Parathyroid adenoma (tissue), 2 donors: ENCODE measurements around the gene AGFG2.
"Not testable (repeated sequence)": the region's sequence is repeated elsewhere in the genome, so short reads cannot be mapped to it uniquely, and the experiment has no call there.

ENCODE experiments used
- H2AFZ ChIP-seq: fragments of 300-600 bp; sonication (generic); one replicate; pipeline ENCODE4 v1.7.0; 2017; ENCODE audit warnings: antibody characterized with exemption, mild to moderate bottlenecking
- H3K27ac ChIP-seq: fragments of 300-600 bp; sonication (generic); one replicate; pipeline ENCODE4 v1.7.0; 2017
- H3K27me3 ChIP-seq: fragments of 300-600 bp; sonication (generic); one replicate; pipeline ENCODE4 v1.7.0; 2017; ENCODE audit warnings: low read length; ENCODE audit not compliant: control insufficient read depth, insufficient read depth
- H3K36me3 ChIP-seq: fragments of 300-600 bp; sonication (generic); one replicate; pipeline ENCODE4 v1.7.0; 2017; ENCODE audit warnings: low read length; ENCODE audit not compliant: control insufficient read depth, insufficient read depth
- H3K4me1 ChIP-seq: fragments of 300-600 bp; sonication (generic); one replicate; pipeline ENCODE4 v1.7.0; 2017; ENCODE audit warnings: control low read depth
- H3K4me2 ChIP-seq: fragments of 300-600 bp; sonication (generic); one replicate; pipeline ENCODE4 v1.7.0; 2017; ENCODE audit warnings: low read length
- H3K4me3 ChIP-seq: fragments of 300-600 bp; sonication (generic); one replicate; pipeline ENCODE4 v1.7.0; 2017; ENCODE audit warnings: low read depth, low read length
- H3K79me2 ChIP-seq: fragments of 300-600 bp; sonication (generic); one replicate; pipeline ENCODE4 v1.7.0; 2017; ENCODE audit warnings: control low read depth
- H3K9ac ChIP-seq: fragments of 300-600 bp; sonication (generic); one replicate; pipeline ENCODE4 v1.7.0; 2017; ENCODE audit warnings: mild to moderate bottlenecking
- H3K9me3 ChIP-seq: fragments of 300-600 bp; sonication (generic); one replicate; pipeline ENCODE4 v1.7.0; 2017; ENCODE audit warnings: low read length; ENCODE audit not compliant: control insufficient read depth
- TF ChIP-seq, protein P1 (sequence below): fragments of 300-600 bp; sonication (generic); IDR thresholded peaks from one replicate; pipeline ENCODE4 v1.7.0; 2017; ENCODE audit warnings: antibody characterized with exemption, mild to moderate bottlenecking
- donor health status: primary hyperparathyroidism.

AGFG2 gene

DNA sequence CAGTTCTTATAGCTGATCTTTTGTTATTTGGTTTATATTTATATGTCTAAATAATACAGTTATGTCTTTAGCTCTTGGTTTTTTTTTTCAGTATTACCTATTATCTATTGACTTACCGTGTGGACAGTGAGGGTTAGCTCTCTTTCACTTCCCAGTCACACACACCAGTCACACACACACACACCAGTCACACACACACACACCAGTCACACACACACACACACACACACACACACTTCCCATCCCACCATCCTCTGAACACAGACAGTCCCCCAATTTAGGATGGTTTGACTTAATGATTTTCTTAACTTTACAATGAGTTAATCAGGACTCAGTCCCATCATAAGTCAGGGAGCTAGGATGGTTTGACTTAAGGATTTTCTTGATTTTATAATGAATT lies 18.9 kb upstream of the AGFG2 start:
- H3K36me3 ChIP-seq: no peaks in the 10 kb centered on the region
- no peak overlapping the region for H3K4me3 ChIP-seq
- no peak overlapping the region for H3K27ac ChIP-seq
- TF ChIP-seq, protein P1, sequence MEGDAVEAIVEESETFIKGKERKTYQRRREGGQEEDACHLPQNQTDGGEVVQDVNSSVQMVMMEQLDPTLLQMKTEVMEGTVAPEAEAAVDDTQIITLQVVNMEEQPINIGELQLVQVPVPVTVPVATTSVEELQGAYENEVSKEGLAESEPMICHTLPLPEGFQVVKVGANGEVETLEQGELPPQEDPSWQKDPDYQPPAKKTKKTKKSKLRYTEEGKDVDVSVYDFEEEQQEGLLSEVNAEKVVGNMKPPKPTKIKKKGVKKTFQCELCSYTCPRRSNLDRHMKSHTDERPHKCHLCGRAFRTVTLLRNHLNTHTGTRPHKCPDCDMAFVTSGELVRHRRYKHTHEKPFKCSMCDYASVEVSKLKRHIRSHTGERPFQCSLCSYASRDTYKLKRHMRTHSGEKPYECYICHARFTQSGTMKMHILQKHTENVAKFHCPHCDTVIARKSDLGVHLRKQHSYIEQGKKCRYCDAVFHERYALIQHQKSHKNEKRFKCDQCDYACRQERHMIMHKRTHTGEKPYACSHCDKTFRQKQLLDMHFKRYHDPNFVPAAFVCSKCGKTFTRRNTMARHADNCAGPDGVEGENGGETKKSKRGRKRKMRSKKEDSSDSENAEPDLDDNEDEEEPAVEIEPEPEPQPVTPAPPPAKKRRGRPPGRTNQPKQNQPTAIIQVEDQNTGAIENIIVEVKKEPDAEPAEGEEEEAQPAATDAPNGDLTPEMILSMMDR: no peak
- no peak overlapping the region for H3K9ac ChIP-seq
- H3K4me1 ChIP-seq: no peaks in the 10 kb centered on the region
- no peaks in the 10 kb centered on the region for H3K27me3 ChIP-seq
- no peaks in the 10 kb centered on the region for H3K79me2 ChIP-seq
- no peaks in the 10 kb centered on the region for H3K9me3 ChIP-seq
- H2AFZ ChIP-seq: no peak overlapping the region
- no peak overlapping the region for H3K4me2 ChIP-seq

DNA sequence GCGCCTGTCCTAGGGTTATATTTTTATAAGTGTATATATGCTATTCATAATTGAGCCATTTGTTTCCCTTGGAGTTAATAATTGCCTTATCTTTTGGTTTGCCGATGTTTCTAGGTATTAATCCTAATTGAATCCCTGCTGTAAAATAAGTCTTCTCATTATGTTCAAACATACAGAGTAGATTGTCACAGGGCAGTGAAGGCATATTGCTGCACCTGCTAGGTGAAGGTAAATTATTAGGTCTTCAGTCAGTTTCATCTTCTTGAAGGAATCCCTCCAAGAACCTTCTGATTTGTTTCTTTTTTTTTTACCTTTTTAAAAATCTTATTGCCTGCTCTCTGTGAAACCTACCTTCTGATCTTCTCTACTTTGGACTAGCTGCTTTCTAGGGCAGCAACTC lies 17.9 kb upstream of the AGFG2 start:
- no peak overlapping the region for H2AFZ ChIP-seq
- H3K36me3 ChIP-seq: no peaks in the 10 kb centered on the region
- TF ChIP-seq, protein P1: no peak
- no peak overlapping the region for H3K4me2 ChIP-seq
- H3K27ac ChIP-seq: no peak overlapping the region
- H3K9ac ChIP-seq: no peak overlapping the region
- H3K4me3 ChIP-seq: no peak overlapping the region
- no peaks in the 10 kb centered on the region for H3K27me3 ChIP-seq
- H3K4me1 ChIP-seq: no peaks in the 10 kb centered on the region
- no peaks in the 10 kb centered on the region for H3K9me3 ChIP-seq
- no peaks in the 10 kb centered on the region for H3K79me2 ChIP-seq

DNA sequence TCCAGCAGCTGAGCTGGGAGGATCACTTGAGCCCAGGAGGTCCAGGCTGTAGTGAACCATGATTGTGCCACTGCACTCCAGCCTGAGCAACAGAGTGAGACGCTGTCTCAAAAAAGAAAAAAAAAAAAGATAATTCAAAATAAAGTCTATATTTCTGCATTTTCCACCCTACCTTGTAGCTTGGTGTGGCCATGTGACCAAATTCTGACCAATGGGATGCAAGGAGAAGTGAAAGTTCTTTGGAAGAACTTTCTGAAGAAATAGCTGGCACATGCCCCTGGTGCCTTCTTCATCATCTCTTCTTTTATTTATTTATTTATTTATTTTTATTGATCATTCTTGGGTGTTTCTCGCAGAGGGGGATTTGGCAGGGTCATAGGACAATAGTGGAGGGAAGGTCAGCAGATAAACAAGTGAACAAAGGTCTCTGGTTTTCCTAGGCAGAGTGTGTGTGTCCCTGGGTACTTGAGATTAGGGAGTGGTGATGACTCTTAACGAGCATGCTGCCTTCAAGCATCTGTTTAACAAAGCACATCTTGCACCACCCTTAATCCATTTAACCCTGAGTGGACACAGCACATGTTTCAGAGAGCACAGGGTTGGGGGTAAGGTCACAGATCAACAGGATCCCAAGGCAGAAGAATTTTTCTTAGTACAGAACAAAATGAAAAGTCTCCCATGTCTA lies 17.0 kb upstream of the AGFG2 start:
- not testable (repeated sequence) for H3K9me3 ChIP-seq, H3K4me1 ChIP-seq, H3K9ac ChIP-seq, H3K36me3 ChIP-seq, H2AFZ ChIP-seq, H3K4me2 ChIP-seq, H3K79me2 ChIP-seq, H3K4me3 ChIP-seq, H3K27ac ChIP-seq, H3K27me3 ChIP-seq

DNA sequence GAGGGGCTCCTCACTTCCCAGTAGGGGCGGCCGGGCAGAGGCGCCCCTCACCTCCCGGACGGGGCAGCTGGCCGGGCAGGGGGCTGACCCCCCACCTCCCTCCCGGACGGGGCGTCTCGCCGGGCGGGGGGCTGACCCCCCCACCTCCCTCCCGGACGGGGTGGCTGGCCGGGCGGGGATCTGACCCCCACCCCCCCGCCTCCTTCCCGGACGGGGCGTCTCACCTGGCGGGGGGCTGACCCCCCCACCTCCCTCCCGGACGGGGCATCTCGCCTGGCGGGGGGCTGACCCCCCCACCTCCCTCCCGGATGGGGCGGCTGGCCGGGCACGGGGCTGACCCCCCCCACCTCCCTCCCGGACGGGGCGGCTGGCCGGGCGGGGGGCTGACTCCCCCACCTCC lies 15.8 kb upstream of the AGFG2 start:
- not testable (repeated sequence) for H3K27ac ChIP-seq, H3K9me3 ChIP-seq, H3K9ac ChIP-seq, H3K4me1 ChIP-seq, H3K36me3 ChIP-seq, H3K4me3 ChIP-seq, H3K79me2 ChIP-seq, H3K4me2 ChIP-seq, H3K27me3 ChIP-seq, H2AFZ ChIP-seq

DNA sequence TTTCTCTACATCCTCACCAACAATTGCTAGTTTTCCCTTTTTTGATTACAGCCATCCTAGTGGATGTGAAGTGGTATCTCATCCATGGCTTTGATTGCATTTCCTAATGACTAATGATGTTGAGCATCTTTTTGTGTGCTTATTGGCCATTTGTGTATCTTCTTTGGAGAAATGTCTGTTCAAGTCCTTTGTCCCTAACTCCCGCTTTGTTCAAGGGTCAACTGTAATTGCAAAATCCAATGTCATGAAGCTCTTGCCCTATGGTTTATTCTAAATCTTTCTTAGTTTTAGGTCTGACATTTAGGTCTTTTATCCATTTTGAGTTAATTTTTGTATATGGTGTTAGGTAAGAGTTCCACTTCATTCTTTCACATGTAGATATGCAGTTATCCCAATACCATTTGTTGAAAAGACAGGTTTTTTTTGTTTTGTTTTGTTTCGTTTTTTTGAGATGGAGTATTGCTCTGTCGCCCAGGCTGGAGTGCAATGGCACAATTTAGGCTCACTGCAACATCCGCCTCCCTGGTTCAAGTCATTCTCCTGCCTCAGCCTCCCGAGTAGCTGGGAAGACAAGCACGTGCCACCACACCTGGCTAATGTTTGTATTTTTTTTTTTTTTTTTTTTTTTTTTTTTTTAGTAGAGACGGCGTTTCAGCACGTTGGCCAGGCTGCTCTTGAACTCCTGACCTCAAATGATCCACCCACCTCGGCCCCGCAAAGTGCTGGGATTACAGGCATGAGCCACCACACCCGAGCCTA lies 10.7 kb upstream of the AGFG2 start:
- not testable (repeated sequence) for H3K9ac ChIP-seq, H2AFZ ChIP-seq, H3K36me3 ChIP-seq, H3K4me1 ChIP-seq, H3K79me2 ChIP-seq, H3K4me2 ChIP-seq, H3K9me3 ChIP-seq, H3K27me3 ChIP-seq, H3K4me3 ChIP-seq, H3K27ac ChIP-seq

GRCh38 chr7:100532165-100533022 lies 6.6 kb upstream of the AGFG2 start:
- no peaks in the 10 kb centered on the region for H3K4me1 ChIP-seq
- H2AFZ ChIP-seq: no peak overlapping the region
- no peaks in the 10 kb centered on the region for H3K27me3 ChIP-seq
- no peak overlapping the region for H3K4me3 ChIP-seq
- H3K9ac ChIP-seq: no peak overlapping the region
- TF ChIP-seq, protein P1: no peak
- no peaks in the 10 kb centered on the region for H3K36me3 ChIP-seq
- no peaks in the 10 kb centered on the region for H3K79me2 ChIP-seq
- no peak overlapping the region for H3K4me2 ChIP-seq
- no peak overlapping the region for H3K27ac ChIP-seq
- no peaks in the 10 kb centered on the region for H3K9me3 ChIP-seq

GRCh38 chr7:100535982-100536381 lies 3.0 kb upstream of the AGFG2 start:
- H3K36me3 ChIP-seq, H3K4me2 ChIP-seq, H3K4me1 ChIP-seq, H3K9ac ChIP-seq, H3K4me3 ChIP-seq, H3K27me3 ChIP-seq, H2AFZ ChIP-seq, H3K27ac ChIP-seq, H3K79me2 ChIP-seq, H3K9me3 ChIP-seq: not testable (repeated sequence)

DNA sequence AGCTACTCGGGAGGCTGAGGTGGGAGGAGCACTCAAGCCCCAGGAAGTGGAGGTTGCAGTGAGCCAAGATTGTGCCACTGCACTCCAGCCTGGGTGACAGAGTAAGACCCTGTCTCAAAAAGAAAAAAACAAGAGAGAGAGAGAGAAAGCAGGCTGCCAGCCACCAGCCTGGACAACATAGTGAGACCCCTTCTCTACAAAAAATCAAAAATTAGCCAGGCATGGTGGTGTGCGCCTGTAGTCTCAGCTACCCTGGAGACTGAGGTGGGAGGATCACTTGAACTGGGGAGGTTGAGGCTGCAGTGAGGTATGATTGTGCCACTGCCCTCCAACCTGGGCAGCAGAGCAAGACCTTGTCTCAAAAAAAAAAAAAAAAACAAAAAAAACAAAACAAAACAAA lies 2.3 kb upstream of the AGFG2 start:
- H3K9ac ChIP-seq, H3K4me3 ChIP-seq, H3K9me3 ChIP-seq, H3K27me3 ChIP-seq, H3K4me2 ChIP-seq, H3K4me1 ChIP-seq, H3K79me2 ChIP-seq, H3K36me3 ChIP-seq, H3K27ac ChIP-seq, H2AFZ ChIP-seq: not testable (repeated sequence)
